22Rv1 (cell line): Measurements from ENCODE around the gene ZNF385B.

Experiments used
- ZFX ChIP-seq: fragments of 450-650 bp; IDR thresholded peaks from 2 replicates; pipeline ENCODE4 v1.6.1; 2017; ENCODE audit warnings: antibody characterized with exemption, borderline replicate concordance
- TF ChIP-seq, protein P1 (sequence below): fragments of 450-650 bp; IDR thresholded peaks from 2 replicates; pipeline ENCODE4 v1.5.1; 2017; ENCODE audit warnings: mild to moderate bottlenecking

- TF ChIP-seq, protein P1, sequence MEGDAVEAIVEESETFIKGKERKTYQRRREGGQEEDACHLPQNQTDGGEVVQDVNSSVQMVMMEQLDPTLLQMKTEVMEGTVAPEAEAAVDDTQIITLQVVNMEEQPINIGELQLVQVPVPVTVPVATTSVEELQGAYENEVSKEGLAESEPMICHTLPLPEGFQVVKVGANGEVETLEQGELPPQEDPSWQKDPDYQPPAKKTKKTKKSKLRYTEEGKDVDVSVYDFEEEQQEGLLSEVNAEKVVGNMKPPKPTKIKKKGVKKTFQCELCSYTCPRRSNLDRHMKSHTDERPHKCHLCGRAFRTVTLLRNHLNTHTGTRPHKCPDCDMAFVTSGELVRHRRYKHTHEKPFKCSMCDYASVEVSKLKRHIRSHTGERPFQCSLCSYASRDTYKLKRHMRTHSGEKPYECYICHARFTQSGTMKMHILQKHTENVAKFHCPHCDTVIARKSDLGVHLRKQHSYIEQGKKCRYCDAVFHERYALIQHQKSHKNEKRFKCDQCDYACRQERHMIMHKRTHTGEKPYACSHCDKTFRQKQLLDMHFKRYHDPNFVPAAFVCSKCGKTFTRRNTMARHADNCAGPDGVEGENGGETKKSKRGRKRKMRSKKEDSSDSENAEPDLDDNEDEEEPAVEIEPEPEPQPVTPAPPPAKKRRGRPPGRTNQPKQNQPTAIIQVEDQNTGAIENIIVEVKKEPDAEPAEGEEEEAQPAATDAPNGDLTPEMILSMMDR: no peak
- no peak for TF ChIP-seq ZFX
These were observed 372.8 kb downstream of the ZNF385B start for GRCh38 chr2:179488563-179488962.
